ENCODE data around the gene USP13. TPM values are rescaled to one million over a fixed set of nuclear protein-coding genes. Genes with fewer than 3 reads are reported as not detected.

USP13 gene
- total and polyA plus RNA-seq, 2 of the 13 experiments (the other 11 are each of a cell fraction or from before 2014, with no cell fraction given) = 15.9 to 36.7 TPM

GRCh38 chr3:179663093-179663492 is 10.3 kb downstream of the USP13 start (continued):
- TF ChIP-seq TAF15 (IDR thresholded peaks at IDR 0.05; ENCODE audit: low read depth, low read length, poor library complexity, severe bottlenecking) (no peak), CEBPG (CRISPR knock-in tag; IDR thresholded peaks at IDR 0.05) (peak; percentile 71), FOXP4 (CRISPR knock-in tag; IDR thresholded peaks at IDR 0.05) (peak; percentile 48), FOXK2 (IDR thresholded peaks at IDR 0.05) (peak; percentile 70; the same call in 1 of the 2 replicates), KAT7 (CRISPR knock-in tag; IDR thresholded peaks at IDR 0.05; ENCODE audit: borderline replicate concordance) (no peak), PHF8 (CRISPR knock-in tag; IDR thresholded peaks at IDR 0.05) (no peak), MIER2 (CRISPR knock-in tag; IDR thresholded peaks at IDR 0.05) (no peak), SMARCE1 (IDR thresholded peaks at IDR 0.05; ENCODE audit: borderline replicate concordance) (no peak), SP4 (CRISPR knock-in tag; IDR thresholded peaks at IDR 0.05) (no peak), SOX6 (IDR thresholded peaks at IDR 0.05) (no peak), SOX6 (CRISPR knock-in tag; IDR thresholded peaks at IDR 0.05) (peak; percentile 95), TCF7 (IDR thresholded peaks at IDR 0.05; ENCODE audit: low read depth) (peak; percentile 27; the same call in 1 of the 2 replicates), ELF1 (CRISPR knock-in tag; IDR thresholded peaks at IDR 0.05) (no peak), SP2 (CRISPR knock-in tag; IDR thresholded peaks at IDR 0.05) (no peak), MIER3 (CRISPR knock-in tag; IDR thresholded peaks at IDR 0.05; ENCODE audit: borderline replicate concordance) (0 out of 2 replicates have a peak, but pooled peaks have one; percentile 4), TRIM22 (IDR thresholded peaks at IDR 0.05) (no peak), KDM3A (CRISPR knock-in tag; IDR thresholded peaks at IDR 0.05; ENCODE audit: low read depth) (no peak), ZNF468 (CRISPR knock-in tag; IDR thresholded peaks at IDR 0.05) (no peak), TIGD3 (CRISPR knock-in tag; IDR thresholded peaks at IDR 0.05; ENCODE audit: borderline replicate concordance) (no peak), IKZF1 (IDR thresholded peaks at IDR 0.05) (no peak), ZNF232 (CRISPR knock-in tag; IDR thresholded peaks at IDR 0.05; ENCODE audit: borderline replicate concordance) (no peak), SIX1 (CRISPR knock-in tag; IDR thresholded peaks at IDR 0.05; ENCODE audit: borderline replicate concordance) (no peak), PHF5A (CRISPR knock-in tag; IDR thresholded peaks at IDR 0.05; ENCODE audit: low read depth, unreplicated experiment) (no peak), ZGPAT (CRISPR knock-in tag; IDR thresholded peaks at IDR 0.05) (0 out of 2 replicates have a peak, but pooled peaks have one; percentile 27)
- TF ChIP-seq, protein P1, sequence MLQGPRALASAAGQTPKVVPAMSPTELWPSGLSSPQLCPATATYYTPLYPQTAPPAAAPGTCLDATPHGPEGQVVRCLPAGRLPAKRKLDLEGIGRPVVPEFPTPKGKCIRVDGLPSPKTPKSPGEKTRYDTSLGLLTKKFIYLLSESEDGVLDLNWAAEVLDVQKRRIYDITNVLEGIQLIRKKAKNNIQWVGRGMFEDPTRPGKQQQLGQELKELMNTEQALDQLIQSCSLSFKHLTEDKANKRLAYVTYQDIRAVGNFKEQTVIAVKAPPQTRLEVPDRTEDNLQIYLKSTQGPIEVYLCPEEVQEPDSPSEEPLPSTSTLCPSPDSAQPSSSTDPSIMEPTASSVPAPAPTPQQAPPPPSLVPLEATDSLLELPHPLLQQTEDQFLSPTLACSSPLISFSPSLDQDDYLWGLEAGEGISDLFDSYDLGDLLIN (CRISPR knock-in tag; IDR thresholded peaks at IDR 0.05; ENCODE audit: borderline replicate concordance) = no peak

Data from HepG2 (cell line).